GM18951 (cell line): ENCODE measurements around the gene NUAK2.

Experiments used
- POLR2A ChIP-seq: IDR thresholded peaks from 4 replicates; pipeline ENCODE4 v1.6.1; 2011; ENCODE audit warnings: mild to moderate bottlenecking; ENCODE audit not compliant: insufficient read length, insufficient read depth; ENCODE audit errors: extremely low read depth
- in situ Hi-C: fragments of 300-500 bp; cut with MboI; formaldehyde crosslinking; loops from one replicate; pipeline ENCODE4 v1.12.0; 2022; ENCODE audit warnings: low sequenced_read_pairs, mixed read lengths, inconsistent platforms; ENCODE audit not compliant: unreplicated experiment

The NUAK2 gene

GRCh38 chr1:205342986-205343385 is 21.4 kb upstream of the NUAK2 start:
- in situ Hi-C loops: no loop called here
- no peak for TF ChIP-seq POLR2A

DNA sequence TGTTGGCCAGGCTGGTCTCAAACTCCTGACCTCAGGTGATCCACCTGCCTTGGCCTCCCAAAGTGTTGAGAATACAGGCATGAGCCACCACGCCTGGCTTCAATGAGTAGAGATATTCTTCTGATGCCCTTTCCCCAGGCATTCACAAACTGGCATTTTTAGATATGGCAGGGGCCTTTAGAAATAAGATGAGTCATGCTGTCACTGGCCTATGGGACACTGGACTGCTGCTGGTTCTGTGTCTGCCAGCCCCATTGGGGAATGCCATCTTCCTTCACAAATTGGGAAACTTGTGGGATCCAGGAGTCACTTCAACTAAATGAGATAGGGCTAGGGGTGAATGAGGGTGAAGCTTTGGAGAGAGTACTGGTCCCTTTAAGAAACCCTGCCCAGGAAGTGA is 19.1 kb upstream of the NUAK2 start:
- in situ Hi-C loops: no loop called here

DNA sequence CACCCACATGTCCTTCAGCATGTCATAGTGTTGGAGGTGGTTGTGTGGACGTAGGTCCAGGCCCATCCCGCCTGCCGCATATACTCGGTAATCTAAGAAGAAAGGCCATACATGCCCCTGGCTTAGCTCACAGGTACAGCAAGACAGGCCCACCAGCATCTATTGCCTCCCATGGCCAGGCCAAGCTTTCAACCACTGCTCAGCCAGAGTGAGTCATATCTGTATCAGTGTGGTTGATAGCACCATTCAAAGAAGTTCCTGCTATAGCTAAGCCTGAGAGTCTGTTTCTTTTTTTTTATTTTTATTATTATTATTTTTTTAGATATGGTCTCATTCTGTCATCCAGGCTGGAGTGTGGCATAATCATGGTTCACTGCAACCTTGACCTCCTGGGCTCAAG is 18.2 kb upstream of the NUAK2 start:
- in situ Hi-C loops: no loop called here

More for the DNA sequence above, 19.1 kb upstream of the NUAK2 start:
- TF ChIP-seq POLR2A: no peak

DNA sequence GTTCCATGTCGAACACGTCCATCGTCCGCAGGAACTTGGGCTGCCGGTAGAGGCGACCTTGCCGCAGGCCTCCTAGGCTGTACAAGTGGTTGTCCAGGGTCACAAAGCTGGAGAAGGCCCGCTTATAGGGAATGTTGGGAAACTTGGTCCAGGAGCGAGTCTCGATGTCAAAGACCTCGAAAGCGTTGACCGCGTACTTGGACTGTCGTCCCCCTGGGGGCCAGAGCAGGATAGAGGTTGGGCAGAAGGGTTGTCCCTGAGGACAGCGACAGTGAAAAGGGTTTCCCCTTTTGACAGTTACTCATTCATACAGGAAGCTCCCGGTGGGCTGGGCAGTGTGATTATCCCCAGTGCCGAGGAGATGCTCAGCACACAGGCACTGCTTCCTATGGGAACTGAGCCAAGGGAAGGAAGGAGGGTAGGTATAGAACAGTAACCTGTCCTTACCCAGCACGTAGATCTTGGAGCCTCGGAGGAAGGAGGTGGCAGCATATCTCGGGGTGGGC is 17.7 kb upstream of the NUAK2 start:
- TF ChIP-seq POLR2A: no peak
- in situ Hi-C loops: no loop called here

More for the DNA sequence above, 18.2 kb upstream of the NUAK2 start:
- no peak for TF ChIP-seq POLR2A

DNA sequence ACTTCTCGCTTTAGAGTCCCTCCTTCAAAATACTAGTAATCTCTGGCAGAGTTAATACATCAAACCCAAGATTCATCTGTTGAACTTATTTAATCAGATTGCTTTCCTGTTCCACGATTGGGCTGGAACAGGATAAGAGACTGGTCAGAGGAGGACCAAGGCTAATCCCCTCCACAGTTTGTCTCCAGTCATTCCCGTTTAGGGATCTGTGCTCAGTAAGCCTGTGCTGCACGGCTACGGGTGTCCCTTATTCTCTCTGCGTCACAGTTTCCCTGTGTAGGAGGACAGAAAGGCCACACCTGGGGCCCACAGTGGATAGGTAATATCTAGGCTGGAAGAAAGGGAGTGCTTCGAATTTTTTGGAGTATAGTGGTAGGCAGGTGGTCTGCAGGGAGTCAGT is 16.5 kb upstream of the NUAK2 start:
- in situ Hi-C loops: no loop called here
- no peak for TF ChIP-seq POLR2A

DNA sequence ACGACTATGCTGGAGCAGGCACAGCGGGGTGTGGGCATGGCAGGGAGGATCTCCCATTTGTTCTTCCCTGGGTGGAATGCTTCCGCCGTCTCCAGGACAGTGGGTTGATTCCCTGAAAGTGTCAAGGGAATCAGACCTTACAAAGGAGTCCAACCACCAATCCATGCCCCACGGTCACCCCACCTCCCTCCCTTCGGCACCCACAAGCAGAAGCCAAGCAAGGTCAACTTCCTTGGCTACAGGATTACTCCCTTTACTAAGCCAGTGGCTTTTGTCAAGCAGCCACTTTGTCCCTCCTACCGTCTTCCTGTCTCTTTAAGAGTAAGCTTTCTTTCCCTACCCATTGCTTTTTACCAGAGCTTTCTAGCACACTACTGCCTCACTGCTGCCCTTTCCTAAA is 15.9 kb upstream of the NUAK2 start:
- in situ Hi-C loops: no loop called here
- no peak for TF ChIP-seq POLR2A

DNA sequence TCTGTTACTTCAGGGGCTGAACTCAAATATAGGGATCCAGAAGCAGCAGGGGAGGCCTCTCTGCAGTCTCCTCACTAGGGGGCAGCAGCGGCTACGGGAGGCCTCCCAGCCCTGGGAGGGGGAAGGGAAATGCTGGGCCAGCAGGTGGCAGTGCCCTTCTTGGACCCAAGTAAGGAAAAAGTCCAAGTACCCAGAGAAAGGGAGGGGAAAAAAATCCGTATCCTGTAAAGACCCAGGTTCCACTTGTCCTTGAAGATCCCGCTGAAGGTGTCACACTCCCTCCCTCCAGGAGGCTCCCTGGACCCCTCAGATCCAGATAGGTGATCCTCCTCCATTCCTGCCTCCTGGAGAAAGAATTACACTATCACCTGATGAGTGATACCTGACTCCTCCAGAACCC is 14.1 kb upstream of the NUAK2 start:
- in situ Hi-C loops: no loop called here
- no peak for TF ChIP-seq POLR2A

DNA sequence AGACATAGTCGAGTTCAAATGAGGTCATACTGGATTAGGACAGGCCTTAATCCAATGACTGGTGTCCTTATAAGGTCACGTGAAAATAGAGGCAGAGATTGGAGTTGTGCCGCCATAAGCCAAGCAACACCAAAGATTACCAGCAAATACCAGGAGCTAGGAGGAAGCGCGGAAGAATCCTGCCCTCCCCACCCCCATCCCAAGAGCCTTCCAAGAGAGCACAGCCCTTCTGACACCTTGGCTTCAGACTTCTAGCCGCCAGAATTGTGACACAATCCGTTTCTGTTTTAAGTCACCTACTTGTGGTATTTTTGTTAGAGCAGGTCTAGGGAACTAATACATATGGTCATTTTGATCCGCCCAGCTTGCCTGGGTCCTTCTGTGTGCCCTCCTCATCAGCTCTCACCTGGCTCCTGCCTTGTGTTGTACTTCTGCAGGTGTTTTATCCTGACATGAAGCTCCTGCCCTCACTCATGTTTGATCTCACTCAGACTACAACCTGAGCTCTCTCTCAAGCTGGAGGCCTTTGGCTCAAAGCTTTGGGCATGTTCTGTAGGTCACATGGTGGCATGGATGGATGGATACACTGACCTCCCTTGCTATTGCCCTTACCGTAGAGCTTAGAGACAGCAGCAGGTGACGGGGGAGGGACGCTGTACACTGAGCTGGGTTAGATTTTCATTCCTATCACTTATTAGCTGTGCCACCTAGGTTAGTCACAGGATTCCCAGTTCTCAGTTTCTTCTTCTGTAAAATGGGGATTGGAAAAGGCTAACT is 10.7 kb upstream of the NUAK2 start:
- in situ Hi-C loops: no loop called here
- TF ChIP-seq POLR2A: no peak

DNA sequence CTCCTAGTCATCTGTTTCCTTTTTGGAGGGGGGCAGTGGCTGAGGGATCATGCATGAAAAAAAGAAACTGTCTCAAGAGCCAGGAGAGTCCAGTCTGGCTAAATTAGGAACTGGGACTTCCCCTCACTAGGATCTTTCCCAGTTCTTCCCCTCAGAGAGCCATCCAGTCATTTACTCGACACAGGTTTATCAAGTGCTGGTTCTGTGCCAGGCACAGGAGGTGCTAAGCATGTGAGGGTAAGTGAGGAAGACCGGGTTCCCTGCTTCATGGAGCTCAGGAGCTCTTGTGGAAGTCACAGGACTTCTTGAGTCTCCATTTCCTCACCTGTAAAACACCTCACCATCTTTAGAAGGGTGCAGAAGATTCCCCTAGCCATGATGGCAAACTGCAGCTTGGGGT is 8.6 kb upstream of the NUAK2 start:
- in situ Hi-C loops: no loop called here
- no peak for TF ChIP-seq POLR2A

DNA sequence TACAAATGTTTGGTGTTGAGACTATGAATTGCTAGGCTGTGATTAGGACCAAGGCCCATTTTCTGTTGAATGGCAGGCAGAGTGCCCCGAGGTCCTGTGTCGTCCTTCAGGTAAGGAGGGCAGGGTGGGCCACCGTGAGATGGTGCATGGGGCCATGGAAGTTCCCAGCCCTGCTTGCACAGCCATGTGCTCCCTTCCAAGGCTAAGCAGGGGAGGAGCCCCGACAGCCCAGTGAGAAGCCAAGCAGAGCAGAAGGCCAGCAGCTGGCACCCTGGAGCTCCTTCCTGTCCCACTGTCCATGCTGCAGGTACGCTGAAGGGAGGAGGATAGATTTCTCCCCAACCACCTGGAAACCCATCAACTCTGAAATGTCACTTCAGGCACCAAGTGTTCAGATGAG is 8.2 kb upstream of the NUAK2 start:
- in situ Hi-C loops: no loop called here
- no peak for TF ChIP-seq POLR2A

DNA sequence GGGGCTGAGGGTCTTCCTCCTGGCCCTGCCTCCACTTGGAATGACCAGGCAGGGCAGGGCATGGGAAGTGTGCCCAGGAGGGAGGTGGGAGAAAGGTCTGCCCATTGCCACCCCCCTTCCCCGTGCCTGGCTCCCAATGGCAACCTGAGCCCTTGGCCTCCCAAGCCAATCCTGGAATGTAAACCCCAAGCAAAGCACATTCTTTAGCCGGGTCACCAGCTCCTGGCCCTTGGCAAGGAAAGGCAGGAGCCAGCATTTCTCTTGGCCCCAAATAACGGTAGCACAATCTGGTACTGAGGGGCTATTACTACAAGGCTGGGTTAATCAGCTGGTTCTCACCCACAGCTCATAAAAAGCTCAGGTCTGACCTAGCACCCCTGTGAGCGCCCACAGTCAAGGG is 6.9 kb upstream of the NUAK2 start:
- in situ Hi-C loops: no loop called here
- TF ChIP-seq POLR2A: no peak

- in situ Hi-C loops: no loop called here
- no peak for TF ChIP-seq POLR2A
Observed at GRCh38 chr1:205326812-205327466, 5.4 kb upstream of the NUAK2 start.

GRCh38 chr1:205325334-205325884 is 3.9 kb upstream of the NUAK2 start:
- TF ChIP-seq POLR2A: no peak
- in situ Hi-C loops: no loop called here

DNA sequence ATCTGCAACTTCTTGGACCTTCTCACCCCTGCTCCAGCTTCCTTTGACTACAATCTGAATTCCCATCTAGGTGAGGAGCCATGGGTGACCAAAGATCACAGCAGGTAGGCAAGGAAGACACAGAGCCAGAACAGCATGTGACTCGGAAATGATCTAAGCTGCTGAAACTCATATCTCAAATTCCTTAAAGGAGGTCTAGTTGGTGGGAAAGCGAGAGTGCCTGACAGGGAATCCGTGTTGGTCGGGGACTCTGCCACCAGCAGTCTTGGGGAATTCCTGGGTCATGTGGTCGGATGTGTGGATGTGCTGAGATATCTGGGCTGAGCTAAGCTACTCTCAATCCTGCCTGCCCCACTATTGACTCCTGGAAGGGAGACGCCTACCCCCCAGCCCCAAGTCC is 3.2 kb upstream of the NUAK2 start:
- in situ Hi-C loops: loop anchor here (5.0 kb wide), 1 partner anchor 42 kb away; no protein-coding TSS in a partner anchor
- no peak for TF ChIP-seq POLR2A
